Body of pancreas (tissue), 4 donors: ENCODE results near the gene RAB43. TPM values are rescaled to one million over a fixed set of nuclear protein-coding genes. Genes with fewer than 3 reads are reported as not detected.
"Not testable (repeated sequence)": the region's sequence is repeated elsewhere in the genome, so short reads cannot be mapped to it uniquely, and the experiment has no call there.

ENCODE experiments used
- ATAC-seq: fragments of 150-250 bp; one replicate; pipeline ENCODE4 v1.9.1; 2016
- DNase-seq, 4 donors: peaks; one replicate each; pipeline ENCODE4 v3.0.0-alpha.2; 2019
- H3K27ac ChIP-seq, 4 donors: fragments of 200-600 bp; sonication (generic); 1 replicate in 3 of 4; 2 replicates in 1 of 4; pipeline versions ENCODE4 v1.5.1 to v1.6.1; 2016 to 2019; ENCODE audit warnings: mild to moderate bottlenecking in 1 of 4, mixed read lengths in 1 of 4, moderate library complexity in 1 of 4
- H3K27me3 ChIP-seq, 2 donors: fragments of 200-600 bp; sonication (generic); one replicate each; pipeline ENCODE4 v1.6.0; 2016; ENCODE audit warnings: mild to moderate bottlenecking in 1 of 2
- H3K36me3 ChIP-seq, 2 donors: fragments of 200-600 bp; sonication (generic); replicated peaks in 1 of 2; 2 replicates each; pipeline ENCODE4 v1.5.1; 2016; ENCODE audit warnings: low read depth in 2 of 2; ENCODE audit not compliant: insufficient read depth in 1 of 2
- H3K4me1 ChIP-seq: fragments of 200-600 bp; sonication (generic); one replicate; pipeline ENCODE4 v1.6.0; 2016
- H3K4me3 ChIP-seq, 2 donors: fragments of 200-600 bp; sonication (generic); 1 replicate in 1 of 2; 2 replicates in 1 of 2; pipeline ENCODE4 v1.5.1; 2016 to 2019
- H3K9me3 ChIP-seq, 3 donors: fragments of 200-600 bp; sonication (generic); 1 replicate in 2 of 3; 2 replicates in 1 of 3; pipeline ENCODE4 v1.5.1; 2016
- POLR2A ChIP-seq, 3 donors: fragments of 450-650 bp; IDR thresholded peaks; one replicate each; pipeline ENCODE4 v1.6.1; 2016; ENCODE audit warnings: antibody characterized with exemption in 3 of 3, mild to moderate bottlenecking in 2 of 3
- WGBS, 2 donors: methylation state at CpG; one replicate each; pipeline ENCODE4 v1.1.5; 2017; 5-methylcytosine and 5-hydroxymethylcytosine counted together
- intact Hi-C: fragments of 100-400 bp; cut with DNase I; formaldehyde crosslinking; loops from one replicate; pipeline ENCODE4 v1.15.1; 2023
- total RNA-seq, 2 donors: library from RNA; depleted of rRNA; stranded (reverse); fragments of >200 nt; gene quantifications; one replicate each; pipeline ENCODE4 v1.1.0, GENCODE V29; 2016
- TF ChIP-seq, protein P1 (sequence below), 7 experiments: fragments of 450-650 bp in 4 of 7; fragments of 200-600 bp in 3 of 7; sonication (generic) in 3 of 7; IDR thresholded peaks; one replicate each; pipeline ENCODE4 v1.5.1; 2016 to 2019; ENCODE audit warnings: antibody characterized with exemption in 7 of 7

RAB43 gene
- total RNA-seq, 2 donors from 2014 or later, result 6.6 to 10.1 TPM

DNA sequence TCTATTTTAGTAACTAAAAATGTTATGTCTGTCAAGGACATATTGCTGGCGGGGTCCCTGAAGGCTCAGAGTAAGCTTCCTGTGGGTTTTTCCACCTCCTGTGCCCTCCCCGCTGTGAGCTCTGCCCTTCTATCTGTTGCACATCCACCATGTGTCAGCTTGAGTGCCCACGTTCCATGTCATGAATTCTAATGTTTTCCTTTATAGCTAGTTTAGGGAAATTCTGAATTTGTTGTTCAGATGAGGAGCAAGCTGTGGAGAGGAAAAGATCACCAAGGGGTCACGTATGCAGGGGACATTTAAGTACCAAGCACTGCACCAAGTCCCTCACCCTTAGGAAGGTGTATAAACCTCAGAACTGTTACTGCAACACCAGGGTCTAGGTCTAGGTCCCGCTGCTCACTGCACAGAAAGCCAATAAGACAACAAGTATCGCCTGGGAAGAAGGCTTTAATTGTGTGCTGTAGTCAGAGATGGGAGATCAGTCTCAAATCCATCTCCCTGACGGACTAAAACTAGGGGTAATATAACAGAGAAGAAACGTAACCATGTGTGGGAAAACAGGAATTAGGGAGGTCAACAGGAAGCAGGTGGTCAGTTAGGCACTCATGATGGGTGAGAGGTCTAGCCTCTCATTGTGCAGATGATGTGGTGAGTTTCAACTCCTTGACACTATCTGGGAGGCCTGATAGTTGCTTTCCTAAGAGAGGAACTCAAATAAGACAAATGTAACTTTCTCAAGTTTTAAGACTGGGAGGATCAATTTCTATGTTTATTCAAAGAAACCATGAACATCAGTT lies 51.3 kb downstream of the RAB43 start:
- H3K27ac ChIP-seq, result no peak overlapping the region
- DNase-seq, result no peak
- no peak overlapping the region for H3K4me3 ChIP-seq
- H3K27me3 ChIP-seq, result no peaks in the 10 kb centered on the region
- 75 to 79% methylated on average over 8 of the region's 8 CpGs for WGBS, 2 donors
- no peaks in the 10 kb centered on the region for H3K36me3 ChIP-seq
- intact Hi-C loops, result no loop called here
- no peak for TF ChIP-seq POLR2A (IDR thresholded peaks at IDR 0.05)
- TF ChIP-seq, protein P1, sequence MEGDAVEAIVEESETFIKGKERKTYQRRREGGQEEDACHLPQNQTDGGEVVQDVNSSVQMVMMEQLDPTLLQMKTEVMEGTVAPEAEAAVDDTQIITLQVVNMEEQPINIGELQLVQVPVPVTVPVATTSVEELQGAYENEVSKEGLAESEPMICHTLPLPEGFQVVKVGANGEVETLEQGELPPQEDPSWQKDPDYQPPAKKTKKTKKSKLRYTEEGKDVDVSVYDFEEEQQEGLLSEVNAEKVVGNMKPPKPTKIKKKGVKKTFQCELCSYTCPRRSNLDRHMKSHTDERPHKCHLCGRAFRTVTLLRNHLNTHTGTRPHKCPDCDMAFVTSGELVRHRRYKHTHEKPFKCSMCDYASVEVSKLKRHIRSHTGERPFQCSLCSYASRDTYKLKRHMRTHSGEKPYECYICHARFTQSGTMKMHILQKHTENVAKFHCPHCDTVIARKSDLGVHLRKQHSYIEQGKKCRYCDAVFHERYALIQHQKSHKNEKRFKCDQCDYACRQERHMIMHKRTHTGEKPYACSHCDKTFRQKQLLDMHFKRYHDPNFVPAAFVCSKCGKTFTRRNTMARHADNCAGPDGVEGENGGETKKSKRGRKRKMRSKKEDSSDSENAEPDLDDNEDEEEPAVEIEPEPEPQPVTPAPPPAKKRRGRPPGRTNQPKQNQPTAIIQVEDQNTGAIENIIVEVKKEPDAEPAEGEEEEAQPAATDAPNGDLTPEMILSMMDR (IDR thresholded peaks at IDR 0.05), result no peak
- no peak for ATAC-seq
- no peaks in the 10 kb centered on the region for H3K9me3 ChIP-seq
- peaks cover 9% of the 10 kb centered on the region for H3K4me1 ChIP-seq

DNA sequence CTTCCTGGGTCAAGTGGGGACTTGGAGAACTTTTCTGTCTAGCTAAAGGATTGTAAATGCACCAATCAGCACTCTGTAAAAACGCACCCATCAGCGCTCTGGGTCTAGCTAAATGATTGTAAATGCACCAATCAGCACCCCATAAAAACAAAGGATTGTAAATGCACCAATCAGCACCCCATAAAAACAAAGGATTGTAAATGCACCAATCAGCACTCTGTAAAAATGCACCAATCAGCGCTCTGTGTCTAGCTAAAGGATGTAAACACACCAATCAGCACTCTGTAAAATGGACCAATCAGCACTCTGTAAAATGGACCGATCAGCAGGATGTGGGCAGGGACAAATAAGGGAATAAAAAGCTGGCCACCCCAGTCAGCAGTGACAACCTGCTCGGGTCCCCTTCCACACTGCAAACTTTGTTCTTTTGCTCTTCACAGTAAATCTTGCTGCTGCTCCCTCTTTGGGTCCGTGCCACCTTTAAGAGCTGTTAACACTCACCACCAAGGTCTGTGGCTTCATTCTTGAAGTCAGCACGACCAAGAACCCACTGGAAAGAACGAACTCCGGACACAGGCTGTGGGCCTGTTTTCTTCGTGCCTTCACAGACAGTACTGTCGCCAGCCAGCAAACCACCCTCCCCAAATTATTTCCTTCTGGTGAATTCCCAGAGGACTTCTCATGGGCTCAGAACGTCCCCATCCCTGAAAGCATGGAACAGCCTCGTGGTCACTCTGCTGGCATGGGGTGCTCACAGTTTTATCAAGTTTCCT lies 52.1 kb downstream of the RAB43 start:
- DNase-seq, H3K9me3 ChIP-seq, H3K36me3 ChIP-seq, H3K4me1 ChIP-seq, ATAC-seq, H3K27me3 ChIP-seq, H3K27ac ChIP-seq, intact Hi-C loops, H3K4me3 ChIP-seq: not testable (repeated sequence)
- WGBS, 2 donors, result 80 to 87% methylated on average over 13 of the region's 13 CpGs

DNA sequence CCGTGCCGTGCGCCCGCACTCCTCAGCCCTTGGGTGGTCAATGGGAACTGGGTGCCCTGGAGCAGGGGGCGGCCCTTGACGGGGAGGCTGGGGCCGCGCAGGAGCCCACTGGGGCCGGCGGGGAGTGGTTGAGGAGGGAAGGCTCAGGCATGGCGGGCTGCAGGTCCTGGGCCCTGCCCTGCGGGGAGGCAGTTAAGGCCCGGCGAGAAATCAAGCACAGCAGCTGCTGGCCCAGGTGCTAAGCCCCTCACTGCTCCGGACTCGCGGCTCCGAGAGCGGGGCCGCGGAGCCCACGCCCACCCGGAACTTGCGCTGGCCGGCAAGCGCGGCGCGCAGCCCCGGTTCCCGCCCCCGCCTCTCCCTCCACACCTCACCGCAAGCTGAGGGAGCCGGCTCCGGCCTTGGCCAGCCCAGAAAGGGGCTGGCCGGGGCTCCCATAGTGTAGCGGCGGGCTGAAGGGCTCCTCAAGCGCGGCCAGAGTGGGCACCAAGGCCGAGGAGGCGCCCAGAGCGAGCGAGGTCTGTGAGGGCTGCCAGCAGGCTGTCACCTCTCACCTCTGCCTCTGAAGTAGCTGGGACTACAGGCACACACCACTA lies 53.2 kb downstream of the RAB43 start:
- 9 to 11% methylated on average over 4 to 37 of the region's 44 CpGs for WGBS, 2 donors
- no peaks in the 10 kb centered on the region for H3K9me3 ChIP-seq
- no peaks in the 10 kb centered on the region for H3K27me3 ChIP-seq
- H3K27ac ChIP-seq, result peak overlapping the region; percentile 49 to 73 (median 59)
- peak; percentile 68 for ATAC-seq
- intact Hi-C loops, result no loop called here
- H3K4me3 ChIP-seq, result peak overlapping the region in 1 of 2 donors; percentile 16
- TF ChIP-seq POLR2A (IDR thresholded peaks at IDR 0.05), result no peak
- TF ChIP-seq, protein P1 (IDR thresholded peaks at IDR 0.05), result no peak
- no peaks in the 10 kb centered on the region for H3K36me3 ChIP-seq
- peaks cover 9% of the 10 kb centered on the region for H3K4me1 ChIP-seq
- peak; percentile 35 to 57 (median 46) for DNase-seq

DNA sequence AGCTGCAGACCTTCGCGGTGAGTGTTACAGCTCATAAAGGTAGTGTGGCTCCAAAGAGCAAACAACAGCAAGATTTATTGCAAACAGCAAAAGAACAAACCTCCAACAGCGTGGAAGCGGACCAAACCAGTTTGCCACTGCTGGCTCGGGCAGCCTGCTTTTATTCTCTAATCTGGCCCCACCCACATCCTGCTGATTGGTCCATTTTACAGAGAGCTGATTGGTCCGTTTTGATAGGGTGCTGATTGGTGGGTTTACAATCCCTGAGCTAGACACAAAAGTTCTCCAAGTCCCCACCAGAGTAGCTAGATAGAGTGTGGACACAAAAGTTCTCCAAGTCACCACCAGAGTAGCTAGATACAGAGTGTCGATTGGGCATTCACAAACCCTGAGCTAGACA lies 53.9 kb downstream of the RAB43 start:
- H3K27me3 ChIP-seq, intact Hi-C loops, H3K4me1 ChIP-seq, H3K4me3 ChIP-seq, H3K36me3 ChIP-seq, H3K9me3 ChIP-seq: not testable (repeated sequence)
- TF ChIP-seq, protein P1 (IDR thresholded peaks at IDR 0.05), result peak in 4 of 7 experiments; percentile 38 to 71 (median 44)
- peak; percentile 50 to 86 (median 61) for TF ChIP-seq POLR2A (IDR thresholded peaks at IDR 0.05)
- DNase-seq, result peak; percentile 60 to 76 (median 64)
- peak overlapping the region; percentile 49 to 73 (median 59) for H3K27ac ChIP-seq
- peak; percentile 68 for ATAC-seq
- 34 to 47% methylated on average over 7 of the region's 7 CpGs for WGBS, 2 donors

DNA sequence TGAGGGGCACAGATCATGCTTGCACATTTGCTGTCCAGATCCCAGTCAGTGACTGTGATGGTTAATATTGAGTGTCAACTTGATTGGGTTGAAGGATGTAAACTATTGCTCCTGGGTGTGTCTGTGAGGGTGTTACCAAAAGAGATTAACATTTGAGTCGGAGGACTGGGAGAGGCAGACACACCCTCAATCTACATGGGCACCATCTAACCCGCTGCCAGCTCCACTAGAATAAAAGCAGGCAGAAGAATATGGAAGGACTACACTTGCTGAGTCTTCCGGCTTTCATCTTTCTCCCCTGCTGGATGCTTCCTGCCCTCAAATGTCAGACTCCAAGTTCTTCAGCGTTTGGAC lies 55.9 kb downstream of the RAB43 start:
- peaks cover 9% of the 10 kb centered on the region for H3K4me1 ChIP-seq
- DNase-seq (no peak), ATAC-seq (no peak)
- TF ChIP-seq POLR2A (IDR thresholded peaks at IDR 0.05), result no peak
- TF ChIP-seq, protein P1 (IDR thresholded peaks at IDR 0.05), result no peak
- H3K4me3 ChIP-seq, result no peak overlapping the region
- intact Hi-C loops, result no loop called here
- no peaks in the 10 kb centered on the region for H3K36me3 ChIP-seq
- WGBS, 2 donors, result 84 to 86% methylated on average over 4 of the region's 4 CpGs
- no peaks in the 10 kb centered on the region for H3K27me3 ChIP-seq
- H3K9me3 ChIP-seq, result no peaks in the 10 kb centered on the region
- no peak overlapping the region for H3K27ac ChIP-seq
